Common myeloid progenitor, CD34-positive (primary cell): Measurements from ENCODE around the gene CYP24A1.
"Not testable (repeated sequence)": the region's sequence is repeated elsewhere in the genome, so short reads cannot be mapped to it uniquely, and the experiment has no call there.

Experiments
- CTCF ChIA-PET: fragments of 350-600 bp; sonication (Branson Sonifier 250); formaldehyde crosslinking; loops from one replicate; lab custom pipeline; 2021; ENCODE audit warnings: antibody characterized with exemption; lab: Charles Lee
- POLR2A ChIA-PET: fragments of 350-600 bp; sonication (Branson Sonifier 250); formaldehyde crosslinking; loops from one replicate; lab custom pipeline; 2021; ENCODE audit warnings: antibody characterized with exemption; lab: Charles Lee
- DNase-seq, 3 donors: peaks; one replicate each; pipeline versions ENCODE4 v3.0.0 to v3.0.0-alpha.2; 2013
- H3K27ac ChIP-seq, 2 experiments: 1 replicate in 1 of 2; 2 replicates in 1 of 2; pipeline ENCODE4 v1.7.0; 2013; ENCODE audit warnings: inconsistent platforms in 2 of 2, low read length in 2 of 2, mild to moderate bottlenecking in 2 of 2, low read depth in 1 of 2, moderate library complexity in 1 of 2; ENCODE audit not compliant: severe bottlenecking in 2 of 2, insufficient read depth in 1 of 2, poor library complexity in 1 of 2
- H3K27me3 ChIP-seq, 5 experiments: replicated peaks in 2 of 5; 1 replicate in 3 of 5; 2 replicates in 2 of 5; pipeline versions ENCODE4 v1.6.1 to v1.7.0; 2013; ENCODE audit warnings: low read length in 4 of 5, mild to moderate bottlenecking in 2 of 5, moderate library complexity in 2 of 5, inconsistent platforms in 1 of 5; ENCODE audit not compliant: insufficient read depth in 5 of 5, control insufficient read depth in 4 of 5
- H3K36me3 ChIP-seq, 4 experiments: 1 replicate in 2 of 4; 2 replicates in 2 of 4; pipeline versions ENCODE4 v1.6.1 to v1.7.0; 2013; ENCODE audit warnings: low read length in 3 of 4, control low read depth in 1 of 4, mild to moderate bottlenecking in 1 of 4; ENCODE audit not compliant: control insufficient read depth in 4 of 4, insufficient read depth in 4 of 4
- H3K4me1 ChIP-seq, 4 experiments: 1 replicate in 3 of 4; 2 replicates in 1 of 4; pipeline versions ENCODE4 v1.6.1 to v1.7.1; 2013; ENCODE audit warnings: low read length in 3 of 4, mild to moderate bottlenecking in 3 of 4, control low read depth in 1 of 4, inconsistent platforms in 1 of 4, moderate library complexity in 1 of 4; ENCODE audit not compliant: control insufficient read depth in 4 of 4, insufficient read depth in 4 of 4; ENCODE audit errors: control extremely low read depth in 1 of 4
- H3K4me3 ChIP-seq, 7 experiments: 1 replicate in 4 of 7; 2 replicates in 3 of 7; pipeline versions ENCODE4 v1.5.1 to v1.7.0; 2013; ENCODE audit warnings: mild to moderate bottlenecking in 7 of 7, low read length in 6 of 7, moderate library complexity in 6 of 7, inconsistent platforms in 2 of 7, low read depth in 2 of 7, control low read depth in 1 of 7; ENCODE audit not compliant: insufficient read depth in 4 of 7, control insufficient read depth in 1 of 7; ENCODE audit errors: extremely low read depth in 1 of 7
- H3K9me3 ChIP-seq, 5 experiments: 1 replicate in 4 of 5; 2 replicates in 1 of 5; pipeline versions ENCODE4 v1.6.1 to v1.7.1; 2013; ENCODE audit warnings: low read length in 4 of 5, mild to moderate bottlenecking in 2 of 5, inconsistent platforms in 1 of 5, low read depth in 1 of 5, moderate library complexity in 1 of 5; ENCODE audit not compliant: control insufficient read depth in 4 of 5, insufficient read depth in 2 of 5; ENCODE audit errors: control extremely low read depth in 1 of 5
- WGBS: methylation state at CpG from one replicate; pipeline ENCODE4 v1.1.5; 2013; ENCODE audit not compliant: insufficient coverage; 5-methylcytosine and 5-hydroxymethylcytosine counted together

CYP24A1 gene

GRCh38 chr20:54134445-54135220 is 39.2 kb downstream of the CYP24A1 start:
- no peaks in the 10 kb centered on the region for H3K36me3 ChIP-seq
- WGBS, result 100% methylated on average over 2 of the region's 2 CpGs
- H3K9me3 ChIP-seq, result no peaks in the 10 kb centered on the region
- ChIA-PET CTCF (interaction anchor here (1.0 kb wide), 1 partner anchor 66 kb away, joined by 3 read pairs; no protein-coding TSS in a partner anchor), POLR2A (no interaction called here)
- H3K27ac ChIP-seq, result no peak overlapping the region
- no peak for DNase-seq
- H3K4me1 ChIP-seq, result no peaks in the 10 kb centered on the region
- no peak overlapping the region for H3K4me3 ChIP-seq
- peaks cover 0 to 17% (median 7%) of the 10 kb centered on the region in 5 experiments for H3K27me3 ChIP-seq

- Histone ChIP-seq H3K27me3 (peaks cover 0 to 15% (median 4%) of the 10 kb centered on the region in 5 experiments), H3K27ac (no peak overlapping the region), H3K4me1 (no peaks in the 10 kb centered on the region), H3K4me3 (no peak overlapping the region), H3K9me3 (peaks cover 0 to 2% (median 0%) of the 10 kb centered on the region in 5 experiments), H3K36me3 (no peaks in the 10 kb centered on the region)
- CTCF ChIA-PET, result interaction anchor here (1.0 kb wide), 1 partner anchor 67 kb away, joined by 3 read pairs; no protein-coding TSS in a partner anchor
- 82% methylated on average over 4 of the region's 6 CpGs for WGBS
- POLR2A ChIA-PET, result no interaction called here
- DNase-seq, result no peak
These were observed 40.1 kb downstream of the CYP24A1 start for GRCh38 chr20:54133434-54134427.

- ChIA-PET POLR2A (no interaction called here), CTCF (no interaction called here)
- H3K4me1 ChIP-seq, result no peaks in the 10 kb centered on the region
- H3K36me3 ChIP-seq, result no peaks in the 10 kb centered on the region
- H3K4me3 ChIP-seq, result no peak overlapping the region
- H3K27me3 ChIP-seq, result peaks cover 0 to 15% (median 4%) of the 10 kb centered on the region in 5 experiments
- DNase-seq, result no peak
- H3K9me3 ChIP-seq, result peaks cover 0 to 2% (median 0%) of the 10 kb centered on the region in 5 experiments
- WGBS, result 81% methylated on average over 6 of the region's 6 CpGs
- H3K27ac ChIP-seq, result no peak overlapping the region
These were observed 41.0 kb downstream of the CYP24A1 start for GRCh38 chr20:54132612-54133433.

DNA sequence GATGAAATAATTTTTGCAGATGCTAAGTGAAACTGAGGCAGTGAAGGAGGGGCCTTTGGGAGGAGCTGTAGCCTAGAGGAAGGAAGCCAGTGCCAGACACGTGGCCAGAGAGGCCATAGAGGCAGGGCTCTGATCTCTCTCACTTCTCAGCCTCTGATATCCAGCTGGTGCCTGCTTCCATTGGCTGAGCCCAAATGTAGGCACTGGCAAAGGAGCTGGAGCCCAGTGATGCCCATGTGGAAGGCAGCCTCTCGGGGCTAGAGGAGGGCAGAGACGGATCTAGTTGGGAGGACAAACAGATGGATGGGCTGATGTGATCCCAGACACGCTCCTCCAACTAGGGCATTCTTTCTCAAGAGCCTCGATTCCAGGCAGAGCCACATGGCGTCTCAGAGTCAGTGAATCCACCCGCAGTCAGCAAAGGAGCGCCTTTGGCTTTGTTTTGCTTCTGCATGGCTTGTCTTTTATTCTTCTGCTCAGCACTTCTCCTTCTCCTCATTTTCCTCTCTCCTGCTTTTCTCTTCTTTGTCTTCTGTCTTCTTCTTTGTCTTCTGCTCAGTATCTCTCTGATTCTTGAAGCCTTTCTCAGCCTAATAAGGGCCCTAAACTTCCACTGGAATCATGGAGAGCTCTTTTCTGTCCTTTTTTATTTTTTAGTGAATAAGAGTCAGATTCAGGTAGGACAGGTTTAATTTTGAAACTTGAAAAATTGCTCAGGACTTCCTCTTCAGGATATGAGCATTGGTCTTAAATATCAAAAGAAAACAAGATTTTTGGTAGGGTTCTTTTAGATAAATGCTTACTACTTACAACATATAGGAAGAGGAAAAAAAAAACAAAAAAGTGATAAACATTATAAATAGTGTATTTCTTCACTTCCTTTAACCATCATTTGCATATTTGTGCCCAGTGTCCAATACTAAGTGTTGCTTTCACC is 41.8 kb downstream of the CYP24A1 start:
- CTCF ChIA-PET, result no interaction called here
- Histone ChIP-seq H3K4me1 (no peaks in the 10 kb centered on the region), H3K36me3 (no peaks in the 10 kb centered on the region), H3K27ac (no peak overlapping the region), H3K27me3 (peaks cover 0 to 9% (median 0%) of the 10 kb centered on the region in 5 experiments), H3K4me3 (no peak overlapping the region), H3K9me3 (peaks cover 0 to 2% (median 0%) of the 10 kb centered on the region in 5 experiments)
- DNase-seq, result no peak
- 95% methylated on average over 7 of the region's 8 CpGs for WGBS
- POLR2A ChIA-PET, result no interaction called here

DNA sequence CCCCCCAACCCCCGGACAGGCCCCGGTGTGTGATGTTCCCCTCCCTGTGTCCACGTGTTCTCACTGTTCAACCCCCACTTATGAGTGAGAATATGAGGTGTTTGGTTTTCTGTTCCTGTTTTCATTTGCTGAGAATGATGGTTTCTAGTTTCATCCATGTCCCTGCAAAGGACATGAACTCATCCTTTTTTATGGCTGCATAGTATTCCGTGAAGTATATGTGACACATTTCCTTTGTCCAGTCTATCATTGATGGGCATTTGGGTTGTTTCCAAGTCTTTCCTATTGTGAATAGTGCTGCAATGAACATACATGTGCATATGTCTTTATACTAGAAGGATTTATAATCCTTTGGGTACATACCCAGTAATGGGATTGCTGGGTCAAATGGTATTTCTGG is 42.7 kb downstream of the CYP24A1 start:
- DNase-seq, H3K27ac ChIP-seq, CTCF ChIA-PET, H3K9me3 ChIP-seq, H3K27me3 ChIP-seq, H3K4me3 ChIP-seq, H3K36me3 ChIP-seq, H3K4me1 ChIP-seq, POLR2A ChIA-PET: not testable (repeated sequence)
- WGBS, result 100% methylated on average over 1 of the region's 4 CpGs

DNA sequence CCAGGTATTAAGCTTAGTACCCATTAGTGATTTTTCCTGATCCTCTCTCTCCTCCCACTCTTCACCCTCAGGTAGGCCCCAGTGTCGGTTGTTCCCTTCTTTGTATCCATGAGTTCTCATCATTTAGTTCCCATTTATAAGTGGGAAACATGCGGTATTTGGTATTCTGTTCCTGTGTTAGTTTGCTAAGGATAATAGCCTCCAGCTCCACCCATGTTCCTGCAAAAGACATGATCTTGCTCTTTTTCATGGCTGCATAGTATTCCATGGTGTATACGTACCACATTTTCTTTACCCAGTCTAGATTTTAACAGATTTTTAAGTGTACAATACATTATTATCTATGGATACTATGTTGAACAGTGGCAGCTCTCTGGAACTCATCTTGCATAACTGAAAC is 44.4 kb downstream of the CYP24A1 start:
- no CpG with 5 or more reads among the region's 3 CpGs for WGBS
- CTCF ChIA-PET, result no interaction called here

More for the DNA sequence above, 44.4 kb downstream of the CYP24A1 start:
- Histone ChIP-seq H3K27ac (no peak overlapping the region), H3K27me3 (peaks cover 0 to 4% (median 0%) of the 10 kb centered on the region in 5 experiments), H3K4me1 (no peaks in the 10 kb centered on the region), H3K4me3 (no peak overlapping the region), H3K36me3 (no peaks in the 10 kb centered on the region), H3K9me3 (peaks cover 0 to 2% (median 0%) of the 10 kb centered on the region in 5 experiments)
- POLR2A ChIA-PET, result no interaction called here
- DNase-seq, result no peak
